ENCODE data around the gene USP31.

DNA sequence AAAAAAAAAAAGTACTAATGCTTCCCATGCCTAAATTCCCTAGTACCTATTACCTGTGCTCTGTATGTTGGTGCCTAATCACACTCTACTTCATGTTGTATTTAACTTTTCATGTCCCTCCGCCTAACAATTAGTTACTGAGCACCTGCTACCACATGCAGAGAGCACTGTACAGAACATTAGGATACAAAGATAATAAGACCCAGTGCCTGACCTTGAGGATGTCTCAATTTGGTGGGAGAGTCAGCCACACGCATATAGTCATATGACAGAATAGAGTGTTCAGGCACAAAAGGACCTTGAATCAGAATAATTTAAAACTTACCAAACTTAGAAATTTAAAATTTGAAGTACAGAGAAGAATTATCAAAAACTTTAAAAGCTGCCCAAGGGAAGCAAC is 42.1 kb downstream of the USP31 start:
- TF ChIP-seq CTCF (IDR thresholded peaks at IDR 0.05) (no peak), POLR2AphosphoS5 (IDR thresholded peaks at IDR 0.05) (no peak), POLR2A (IDR thresholded peaks at IDR 0.05) (no peak)
